GM12892 (cell line): ENCODE data around the gene SRD5A2.

Source experiments
- POLR2A ChIP-seq: IDR thresholded peaks from 2 replicates; pipeline ENCODE4 v1.6.1; 2011; ENCODE audit warnings: low read depth, low read length, control low read depth
- POLR2AphosphoS5 ChIP-seq: IDR thresholded peaks from 2 replicates; pipeline ENCODE4 v1.6.1; 2011; ENCODE audit warnings: low read depth, low read length, control low read depth
- TAF1 ChIP-seq: IDR thresholded peaks from 2 replicates; pipeline ENCODE4 v1.6.1; 2011; ENCODE audit warnings: low read depth, mild to moderate bottlenecking, control low read depth, low read length, borderline replicate concordance

DNA sequence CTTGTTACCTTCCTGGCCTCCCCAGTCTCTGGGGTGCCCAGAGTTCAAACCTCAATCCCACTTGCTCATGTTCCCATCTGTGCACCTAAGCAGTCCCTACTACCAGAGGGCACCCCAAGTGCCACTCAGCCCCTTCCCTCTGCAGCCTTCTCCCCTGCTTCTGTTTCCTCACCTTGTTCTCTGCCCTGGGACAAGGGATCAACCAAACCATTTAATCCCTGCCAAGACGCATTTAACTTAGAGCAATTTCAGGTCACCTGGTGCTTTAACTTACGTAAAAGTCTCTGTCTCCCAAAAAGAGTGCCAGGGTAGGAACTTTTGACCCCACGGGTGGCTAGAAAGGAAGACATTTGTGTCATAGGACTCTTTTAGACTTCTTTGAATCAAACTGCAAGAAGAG lies 67.2 kb downstream of the SRD5A2 start:
- TF ChIP-seq POLR2AphosphoS5 (no peak), POLR2A (no peak), TAF1 (no peak)
